Spinal cord (tissue), 10 donors: Measurements from ENCODE around the gene ENKUR. TPM values are rescaled to one million over a fixed set of nuclear protein-coding genes. Genes with fewer than 3 reads are reported as not detected.

ENCODE experiments used
- DNase-seq, 6 donors: peaks; one replicate each; pipeline versions ENCODE4 v3.0.0 to v3.0.0-alpha.2; 2013 to 2015; ENCODE audit warnings: low spot score in 6 of 6, low read depth in 4 of 6
- H3K27ac ChIP-seq: one replicate; pipeline ENCODE4 v1.5.1; 2013; ENCODE audit warnings: low read depth, low read length, control low read depth
- H3K27me3 ChIP-seq: one replicate; pipeline ENCODE4 v1.6.1; 2013; ENCODE audit warnings: low read length; ENCODE audit not compliant: control insufficient read depth, insufficient read depth
- H3K36me3 ChIP-seq: one replicate; pipeline ENCODE4 v1.6.1; 2013; ENCODE audit warnings: low read length; ENCODE audit not compliant: control insufficient read depth, insufficient read depth
- H3K4me1 ChIP-seq: one replicate; pipeline ENCODE4 v1.6.1; 2013; ENCODE audit warnings: low read length; ENCODE audit not compliant: control insufficient read depth, insufficient read depth
- H3K4me3 ChIP-seq: one replicate; pipeline ENCODE4 v1.5.1; 2013; ENCODE audit warnings: low read depth, low read length, control low read depth
- H3K9me3 ChIP-seq: one replicate; pipeline ENCODE4 v1.6.1; 2013; ENCODE audit warnings: low read length; ENCODE audit not compliant: control insufficient read depth, insufficient read depth
- WGBS: methylation state at CpG from one replicate; pipeline ENCODE4 v1.1.5; 2013; ENCODE audit warnings: missing lambda C conversion rate; ENCODE audit not compliant: insufficient coverage; 5-methylcytosine and 5-hydroxymethylcytosine counted together
- polyA plus RNA-seq, 2 donors: library from polyadenylated mRNA; unstranded; fragments of 120-200 nt; gene quantifications; one replicate each; pipeline ENCODE4 v1.2.1, GENCODE V29; 2013; ENCODE audit not compliant: insufficient read length in 2 of 2
- total RNA-seq, 2 donors: library from RNA; depleted of rRNA in 1 of 2; stranded (reverse); fragments of 120-200 nt in 1 of 2; fragments of >200 nt in 1 of 2; gene quantifications; one replicate each; pipeline versions ENCODE4 v1.2.3 to v1.2.4, GENCODE V29; 2013 to 2014
- donor health status: healthy.

ENKUR gene
- total and polyA plus RNA-seq, 4 donors, result 10.5 to 21.2 (median 12.8) TPM

DNA sequence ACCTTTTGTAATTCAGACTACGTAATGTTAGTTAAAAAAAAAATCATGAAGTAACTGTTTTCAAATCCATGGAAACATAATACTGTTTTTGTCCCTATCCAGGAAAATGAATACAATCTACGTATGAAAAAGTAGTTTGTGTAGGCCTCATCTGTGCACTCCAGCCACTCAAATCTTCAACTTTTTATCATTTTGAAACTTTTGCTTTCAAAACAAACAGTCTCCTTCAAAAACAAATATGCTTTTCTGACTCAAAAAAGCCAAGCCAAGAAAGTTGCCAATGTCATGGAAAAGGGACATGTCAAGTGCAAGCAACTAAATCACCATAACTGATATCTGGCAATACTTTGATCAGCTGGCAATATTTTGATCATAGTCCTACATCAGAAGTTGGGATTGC lies 13.6 kb upstream of the ENKUR start:
- Histone ChIP-seq H3K27me3 (no peaks in the 10 kb centered on the region), H3K4me3 (no peak overlapping the region), H3K36me3 (no peaks in the 10 kb centered on the region), H3K27ac (no peak overlapping the region), H3K9me3 (no peaks in the 10 kb centered on the region), H3K4me1 (no peaks in the 10 kb centered on the region)
- DNase-seq, result no peak
- no CpG with 5 or more reads among the region's 2 CpGs for WGBS

DNA sequence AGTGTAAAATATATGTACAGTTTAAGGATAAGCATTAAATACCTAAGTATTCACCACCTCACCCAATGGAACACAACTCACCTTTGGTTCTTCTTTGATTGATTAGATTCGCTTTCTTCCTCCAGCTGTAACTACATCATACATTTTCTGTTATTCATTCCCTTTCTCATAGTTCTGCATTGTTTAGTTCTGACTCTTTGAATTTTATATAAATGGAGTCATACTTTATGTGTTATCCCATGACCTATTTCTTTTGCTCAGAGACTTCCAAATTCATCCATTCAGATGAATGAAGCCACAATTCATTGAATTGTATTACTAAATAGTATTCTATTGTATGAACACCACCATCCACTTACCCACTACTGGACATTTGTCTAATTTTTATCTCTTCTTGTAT lies 12.8 kb upstream of the ENKUR start:
- no peak overlapping the region for H3K27ac ChIP-seq
- H3K36me3 ChIP-seq, result no peaks in the 10 kb centered on the region
- H3K27me3 ChIP-seq, result no peaks in the 10 kb centered on the region
- DNase-seq, result no peak
- no peak overlapping the region for H3K4me3 ChIP-seq
- no peaks in the 10 kb centered on the region for H3K9me3 ChIP-seq
- WGBS, result no CpG with 5 or more reads among the region's 1 CpG
- no peaks in the 10 kb centered on the region for H3K4me1 ChIP-seq

DNA sequence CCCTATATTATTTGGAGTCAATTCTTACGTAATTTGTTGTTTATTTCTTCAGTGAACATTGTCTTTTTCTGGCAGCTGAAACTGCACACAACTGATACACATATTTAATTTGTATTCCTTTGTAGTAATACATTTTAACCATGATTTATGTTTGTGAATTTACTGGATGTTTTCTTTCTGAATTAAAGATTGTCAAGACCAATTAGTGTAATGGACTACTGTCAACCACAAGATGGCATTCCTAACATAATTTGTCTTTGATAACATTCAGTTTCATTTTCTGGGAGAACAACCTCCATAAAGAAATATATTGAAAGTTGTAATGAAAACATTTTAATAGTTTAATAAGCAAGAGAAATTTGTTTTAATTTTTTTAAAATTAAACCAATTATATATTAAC lies 10.5 kb upstream of the ENKUR start:
- Histone ChIP-seq H3K27ac (no peak overlapping the region), H3K4me3 (no peak overlapping the region), H3K27me3 (no peaks in the 10 kb centered on the region), H3K36me3 (no peaks in the 10 kb centered on the region), H3K9me3 (no peaks in the 10 kb centered on the region), H3K4me1 (no peaks in the 10 kb centered on the region)
- peak in 2 of 6 donors; percentile 24 to 59 for DNase-seq
- WGBS, result no CpG with 5 or more reads among the region's 1 CpG

DNA sequence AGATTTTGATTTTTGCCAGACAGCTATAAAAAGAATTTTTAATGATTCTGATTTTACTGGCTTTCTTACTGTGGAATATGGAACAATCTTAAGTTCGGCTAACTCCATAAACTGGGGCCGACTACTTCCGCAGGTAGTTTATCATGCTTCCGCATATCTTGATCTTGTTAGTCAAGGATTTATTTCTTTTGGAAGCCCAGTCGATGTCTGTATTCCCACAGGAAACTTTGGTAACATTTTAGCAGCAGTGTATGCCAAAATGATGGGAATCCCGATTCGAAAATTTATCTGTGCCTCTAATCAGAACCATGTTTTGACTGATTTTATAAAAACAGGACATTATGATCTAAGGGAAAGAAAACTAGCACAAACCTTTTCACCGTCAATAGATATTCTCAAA lies 8.6 kb upstream of the ENKUR start:
- 100% methylated on average over 1 of the region's 8 CpGs for WGBS
- no peak for DNase-seq
- H3K4me3 ChIP-seq, result no peak overlapping the region

DNA sequence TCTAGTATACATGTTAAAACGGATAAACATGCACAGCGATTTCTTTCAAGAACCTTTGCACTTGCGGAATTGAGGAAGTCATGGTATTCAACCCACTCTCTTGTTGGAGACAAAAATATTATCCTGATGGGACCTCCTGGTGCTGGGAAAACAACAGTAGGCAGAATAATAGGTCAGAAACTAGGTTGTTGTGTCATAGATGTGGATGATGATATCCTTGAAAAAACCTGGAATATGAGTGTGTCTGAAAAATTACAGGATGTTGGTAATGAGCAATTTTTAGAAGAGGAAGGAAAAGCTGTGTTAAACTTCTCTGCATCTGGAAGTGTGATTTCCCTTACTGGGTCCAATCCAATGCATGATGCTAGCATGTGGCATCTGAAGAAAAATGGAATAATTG lies 7.3 kb upstream of the ENKUR start:
- Histone ChIP-seq H3K4me3 (no peak overlapping the region), H3K27me3 (no peaks in the 10 kb centered on the region), H3K4me1 (no peaks in the 10 kb centered on the region), H3K36me3 (no peaks in the 10 kb centered on the region), H3K9me3 (no peaks in the 10 kb centered on the region), H3K27ac (no peak overlapping the region)
- WGBS, result 69% methylated on average over 3 of the region's 3 CpGs
- no peak for DNase-seq

More for the DNA sequence above, 8.6 kb upstream of the ENKUR start:
- Histone ChIP-seq H3K27ac (no peak overlapping the region), H3K9me3 (no peaks in the 10 kb centered on the region), H3K36me3 (no peaks in the 10 kb centered on the region), H3K4me1 (no peaks in the 10 kb centered on the region), H3K27me3 (no peaks in the 10 kb centered on the region)

DNA sequence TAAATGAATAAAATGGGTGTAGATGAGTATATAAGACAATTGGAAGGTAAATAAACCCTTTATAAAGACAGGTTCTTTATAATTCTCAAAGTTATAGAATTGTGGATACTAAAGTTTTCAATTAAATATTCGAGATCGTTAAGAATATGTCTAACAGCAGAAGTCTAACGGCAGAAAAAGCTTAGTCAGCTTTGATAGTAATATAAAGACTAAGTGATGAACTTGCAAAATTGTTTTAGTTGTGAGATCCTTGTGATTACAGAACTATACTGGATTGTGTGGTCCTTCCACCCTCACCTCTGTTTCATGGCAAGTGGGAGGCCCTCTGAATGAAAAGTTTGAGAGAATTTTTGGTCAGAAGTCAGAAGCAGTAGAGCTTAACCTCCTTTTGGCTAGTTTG lies 2.7 kb upstream of the ENKUR start:
- Histone ChIP-seq H3K9me3 (no peaks in the 10 kb centered on the region), H3K4me3 (no peak overlapping the region), H3K4me1 (no peaks in the 10 kb centered on the region), H3K27me3 (no peaks in the 10 kb centered on the region), H3K27ac (no peak overlapping the region), H3K36me3 (no peaks in the 10 kb centered on the region)
- WGBS, result no CpG with 5 or more reads among the region's 3 CpGs
- DNase-seq, result no peak

DNA sequence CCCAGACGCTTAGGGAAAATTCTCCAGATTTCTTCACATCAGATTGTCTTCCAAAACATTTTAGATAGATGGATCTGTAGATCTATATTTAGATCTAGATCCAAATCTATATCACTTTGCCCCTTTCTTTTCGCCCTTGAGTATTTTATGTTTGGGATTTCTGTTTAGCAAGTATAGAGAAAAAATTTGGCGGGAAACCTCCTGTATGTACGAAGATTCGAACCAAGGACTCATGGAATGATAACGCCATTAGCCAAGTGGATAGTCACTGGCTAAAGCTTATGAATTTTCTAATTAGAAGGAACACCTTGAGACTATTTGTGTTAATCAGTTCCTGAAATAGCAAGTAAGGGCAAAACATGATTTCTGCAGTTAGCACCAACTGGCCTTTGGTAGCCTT lies 1.7 kb upstream of the ENKUR start:
- no peak overlapping the region for H3K27ac ChIP-seq
- 97% methylated on average over 4 of the region's 6 CpGs for WGBS

DNA sequence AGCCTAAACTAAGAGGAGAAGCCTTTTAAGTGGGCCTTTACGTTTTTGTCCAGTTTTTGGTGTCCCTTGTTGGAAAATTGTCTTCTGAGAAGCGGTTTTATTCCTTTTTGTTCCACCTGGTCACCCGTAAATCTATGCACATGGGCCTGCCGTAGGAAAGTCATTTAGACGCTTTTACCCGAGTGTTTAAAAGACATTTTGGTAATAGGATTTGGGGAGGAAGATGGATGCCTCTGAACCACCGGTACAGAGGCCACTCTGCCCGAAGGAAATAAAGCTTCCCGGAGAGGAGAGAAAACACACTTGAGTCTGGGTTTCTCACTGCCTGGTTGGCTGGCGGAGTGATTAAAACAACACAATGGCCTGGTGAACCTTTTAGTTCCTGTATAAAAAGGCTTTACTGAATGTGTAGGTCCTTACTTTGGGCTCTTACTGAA lies 1.2 kb upstream of the ENKUR start:
- no peaks in the 10 kb centered on the region for H3K4me1 ChIP-seq
- no peaks in the 10 kb centered on the region for H3K9me3 ChIP-seq
- no peaks in the 10 kb centered on the region for H3K27me3 ChIP-seq
- H3K4me3 ChIP-seq, result peak overlapping the region; percentile 76
- DNase-seq, result peak in 3 of 6 donors; percentile 33 to 75 (median 71)
- WGBS, result 0% methylated on average over 9 of the region's 10 CpGs
- H3K36me3 ChIP-seq, result no peaks in the 10 kb centered on the region
- H3K27ac ChIP-seq, result peak overlapping the region; percentile 98

More for the DNA sequence above, 1.7 kb upstream of the ENKUR start:
- peak overlapping the region; percentile 76 for H3K4me3 ChIP-seq
- no peaks in the 10 kb centered on the region for H3K27me3 ChIP-seq
- no peaks in the 10 kb centered on the region for H3K36me3 ChIP-seq
- no peaks in the 10 kb centered on the region for H3K9me3 ChIP-seq
- H3K4me1 ChIP-seq, result no peaks in the 10 kb centered on the region
- peak in 1 of 6 donors; percentile 6 for DNase-seq

DNA sequence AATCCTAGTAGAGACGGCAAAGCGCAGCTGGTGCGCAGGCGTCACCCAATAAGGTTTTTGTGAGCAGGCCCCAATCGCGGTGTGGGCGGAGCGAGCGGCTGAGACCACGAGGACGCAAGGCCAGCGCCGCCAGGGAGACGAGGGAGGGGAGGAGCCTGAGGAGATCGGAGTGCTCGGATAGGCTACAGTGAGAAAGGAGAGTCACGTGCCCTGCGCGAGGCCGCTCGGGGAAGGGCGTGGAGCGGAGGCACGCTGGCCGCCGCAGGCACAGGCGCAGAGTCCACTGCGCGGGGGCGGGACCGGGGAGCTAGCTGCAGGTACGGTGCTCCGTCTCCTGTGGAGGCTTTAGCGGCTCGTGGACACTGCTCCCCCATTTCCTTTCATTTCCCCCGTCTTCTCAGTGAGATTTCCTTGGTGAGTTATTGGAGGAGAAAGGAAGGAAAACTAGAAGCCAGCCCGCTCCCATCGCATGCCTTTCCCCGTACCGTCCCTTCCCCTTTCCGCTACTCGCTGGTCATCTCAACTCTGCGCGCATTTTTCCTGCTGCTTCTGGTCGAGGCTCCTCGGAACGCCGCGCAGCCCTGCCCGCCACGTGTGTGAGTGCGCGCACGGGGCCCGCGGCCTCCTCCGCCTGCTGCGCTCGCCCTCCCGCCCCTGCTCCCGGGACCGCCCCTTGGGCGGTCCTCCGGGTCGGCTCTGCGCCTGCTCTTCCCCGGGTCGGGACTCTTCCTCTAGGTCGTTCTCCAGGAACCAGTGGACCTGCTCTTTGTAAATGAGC lies 607 bp upstream of the ENKUR start, which contains the start of gene THNSL1:
Gene THNSL1, plus strand, starts transcription at position 237 of the 778 bp plus-strand sequence. CDS start 6,612 bp downstream, outside the sequence.
- WGBS, result 0% methylated on average over 64 of the region's 69 CpGs
- Histone ChIP-seq H3K27me3 (no peaks in the 10 kb centered on the region), H3K4me1 (no peaks in the 10 kb centered on the region), H3K9me3 (no peaks in the 10 kb centered on the region), H3K4me3 (peak within 1 kb of the TSS; percentile 76), H3K36me3 (no peaks in the 10 kb centered on the region), H3K27ac (peak within 1 kb of the TSS; percentile 98)
- peak; percentile 95 to 100 (median 98) for DNase-seq

DNA sequence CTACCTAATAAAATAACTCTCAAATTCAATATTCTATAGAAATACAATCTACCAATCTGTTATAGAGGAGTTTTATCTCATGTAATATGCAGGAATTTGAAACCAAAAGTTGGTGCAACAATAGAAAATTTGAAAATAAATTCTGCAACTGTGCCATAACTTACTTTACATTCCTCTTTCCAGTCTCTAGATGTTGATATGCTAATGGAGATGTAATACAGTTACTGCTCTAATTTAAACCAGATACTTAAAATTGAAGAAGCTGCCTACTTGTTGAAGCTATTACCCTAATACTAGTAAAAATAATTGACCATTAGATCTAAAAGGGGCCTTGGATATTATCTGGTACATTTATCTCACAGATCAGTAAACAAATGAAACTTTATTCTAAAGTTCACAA lies 1.4 kb downstream of the ENKUR start:
- Histone ChIP-seq H3K27me3 (no peaks in the 10 kb centered on the region), H3K4me1 (no peaks in the 10 kb centered on the region), H3K9me3 (no peaks in the 10 kb centered on the region), H3K4me3 (peak overlapping the region; percentile 16), H3K36me3 (no peaks in the 10 kb centered on the region), H3K27ac (peak overlapping the region; percentile 98)
- no peak for DNase-seq
